22Rv1 (cell line): ENCODE results near the gene LBHD2.

Source experiments
- ZFX ChIP-seq: fragments of 450-650 bp; IDR thresholded peaks from 2 replicates; pipeline ENCODE4 v1.6.1; 2017; ENCODE audit warnings: antibody characterized with exemption, borderline replicate concordance
- TF ChIP-seq, protein P1 (sequence below): fragments of 450-650 bp; IDR thresholded peaks from 2 replicates; pipeline ENCODE4 v1.5.1; 2017; ENCODE audit warnings: mild to moderate bottlenecking

DNA sequence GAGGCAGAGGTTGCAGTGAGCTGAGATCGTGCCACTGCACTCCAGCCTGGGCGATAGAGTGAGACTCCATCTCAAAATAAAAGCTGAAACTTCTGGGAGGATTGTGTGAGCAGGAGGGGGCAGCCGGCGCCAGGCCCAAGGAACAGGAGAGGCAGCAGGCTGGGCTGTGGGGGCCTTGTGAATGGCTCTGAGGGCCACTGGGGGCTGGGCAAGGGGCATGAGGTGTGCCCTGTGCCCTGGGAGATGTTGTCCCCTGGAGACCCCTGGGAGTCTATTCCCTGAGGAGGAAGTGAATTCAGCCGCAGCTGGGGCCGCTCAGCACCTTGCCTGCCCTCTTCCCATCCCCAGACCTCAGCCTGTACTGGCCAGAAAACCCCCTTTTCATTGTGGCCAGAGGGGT is 4.9 kb downstream of the LBHD2 start:
- TF ChIP-seq, protein P1, sequence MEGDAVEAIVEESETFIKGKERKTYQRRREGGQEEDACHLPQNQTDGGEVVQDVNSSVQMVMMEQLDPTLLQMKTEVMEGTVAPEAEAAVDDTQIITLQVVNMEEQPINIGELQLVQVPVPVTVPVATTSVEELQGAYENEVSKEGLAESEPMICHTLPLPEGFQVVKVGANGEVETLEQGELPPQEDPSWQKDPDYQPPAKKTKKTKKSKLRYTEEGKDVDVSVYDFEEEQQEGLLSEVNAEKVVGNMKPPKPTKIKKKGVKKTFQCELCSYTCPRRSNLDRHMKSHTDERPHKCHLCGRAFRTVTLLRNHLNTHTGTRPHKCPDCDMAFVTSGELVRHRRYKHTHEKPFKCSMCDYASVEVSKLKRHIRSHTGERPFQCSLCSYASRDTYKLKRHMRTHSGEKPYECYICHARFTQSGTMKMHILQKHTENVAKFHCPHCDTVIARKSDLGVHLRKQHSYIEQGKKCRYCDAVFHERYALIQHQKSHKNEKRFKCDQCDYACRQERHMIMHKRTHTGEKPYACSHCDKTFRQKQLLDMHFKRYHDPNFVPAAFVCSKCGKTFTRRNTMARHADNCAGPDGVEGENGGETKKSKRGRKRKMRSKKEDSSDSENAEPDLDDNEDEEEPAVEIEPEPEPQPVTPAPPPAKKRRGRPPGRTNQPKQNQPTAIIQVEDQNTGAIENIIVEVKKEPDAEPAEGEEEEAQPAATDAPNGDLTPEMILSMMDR, result no peak
- TF ChIP-seq ZFX, result no peak
